Cerebellar nuclear complex (tissue), 1 donor: ENCODE data around the gene F8.
"Not testable (repeated sequence)": the region's sequence is repeated elsewhere in the genome, so short reads cannot be mapped to it uniquely, and the experiment has no call there.

Experiments
- DNase-seq, 2 experiments: peaks; one replicate each; lab custom pipeline; 2025; lab: John Stamatoyannopoulos, UW

The F8 gene

GRCh38 chrX:155028877-155029291, 6.4 kb upstream of the F8 start:
- no peak for DNase-seq

- no peak for DNase-seq
Measured at GRCh38 chrX:155028129-155028528, 5.6 kb upstream of the F8 start.

GRCh38 chrX:155027509-155028066, 5.1 kb upstream of the F8 start:
- no peak for DNase-seq

- peak in 1 of 2 experiments; percentile 47 for DNase-seq
Measured at GRCh38 chrX:155026727-155027508, 4.4 kb upstream of the F8 start, which contains the start of gene FUNDC2. TSS of gene FUNDC2 (plus strand) at chrX:155026844. CDS start at chrX:155026939, 95 bp downstream.

DNA sequence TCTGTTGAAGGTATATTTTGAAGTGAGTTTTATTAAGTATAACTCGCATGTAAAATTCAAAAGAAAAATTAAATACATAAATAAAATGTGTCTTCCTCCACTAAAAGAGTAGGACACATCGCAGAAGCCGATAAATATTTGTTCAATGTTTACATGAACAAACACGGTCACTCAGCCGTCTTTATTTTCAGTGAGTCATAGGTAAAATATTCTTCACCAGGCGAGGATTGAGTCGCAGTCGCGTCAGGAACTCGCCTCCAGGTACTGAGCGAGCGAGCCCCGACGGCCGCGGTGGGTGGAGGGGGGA, 3.9 kb upstream of the F8 start:
- DNase-seq, result no peak

DNA sequence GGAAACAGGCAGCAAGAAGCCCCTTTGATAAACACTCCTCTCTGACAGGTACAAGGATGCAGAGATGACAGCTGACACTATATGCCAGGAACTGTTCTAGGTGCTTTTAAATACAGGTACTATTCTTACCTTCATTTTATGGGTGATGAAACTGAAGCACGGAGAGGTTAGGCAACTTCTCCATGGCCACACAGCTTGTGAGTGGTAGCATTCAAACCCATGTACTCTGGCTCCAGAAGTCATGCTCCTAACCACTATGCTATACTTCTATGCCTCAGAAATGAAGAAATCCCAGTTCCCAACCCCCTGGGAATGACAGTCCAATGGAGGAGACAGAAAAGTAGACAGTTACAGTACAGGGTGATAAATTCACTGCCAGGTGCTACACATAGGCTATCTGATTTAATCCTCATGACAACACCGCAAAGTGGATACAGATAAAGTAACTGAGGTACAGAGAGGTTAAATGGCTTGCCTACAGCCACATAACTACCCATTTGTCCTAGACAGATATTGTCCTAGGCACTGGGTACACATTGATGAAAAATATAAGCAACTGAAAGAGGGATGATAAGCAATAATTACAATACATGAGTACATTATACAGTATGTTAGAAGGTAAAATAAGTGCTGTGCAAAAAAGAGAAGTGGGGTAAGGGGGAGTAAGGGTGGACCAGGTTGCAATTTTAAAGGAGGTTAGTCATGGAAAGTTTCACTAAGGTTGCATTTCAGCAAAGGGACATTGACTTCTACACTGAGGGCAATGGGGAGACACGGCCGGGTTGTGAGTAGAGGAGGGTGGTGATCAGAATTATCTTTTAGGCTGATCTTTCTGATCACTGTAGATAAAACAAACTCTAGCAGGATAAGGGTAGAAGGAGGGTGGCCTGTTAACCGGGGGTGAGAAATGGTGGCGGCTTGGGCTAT, 1.6 kb upstream of the F8 start:
- DNase-seq, result no peak

DNA sequence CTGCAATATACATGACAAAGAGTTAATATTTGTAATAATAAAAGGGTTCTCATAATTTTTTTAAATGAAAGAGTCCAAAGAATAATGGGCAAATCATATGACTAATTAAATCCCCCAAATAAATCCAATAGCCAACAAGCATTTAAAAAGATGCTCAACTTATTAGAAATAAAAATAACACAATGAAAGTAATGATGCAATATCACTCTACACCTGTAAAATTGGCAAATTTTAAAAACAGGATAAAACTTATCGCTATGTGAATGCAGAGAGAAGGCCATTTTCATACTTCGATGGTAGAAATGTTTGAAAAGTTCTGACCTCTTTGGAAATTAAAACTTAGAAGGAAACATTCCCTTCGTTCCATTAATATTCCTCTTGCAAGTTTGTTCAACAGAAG, 1.9 kb downstream of the F8 start:
- DNase-seq, result no peak

- DNase-seq, result no peak
Measured at GRCh38 chrX:155009994-155010472, 12.5 kb downstream of the F8 start.

DNA sequence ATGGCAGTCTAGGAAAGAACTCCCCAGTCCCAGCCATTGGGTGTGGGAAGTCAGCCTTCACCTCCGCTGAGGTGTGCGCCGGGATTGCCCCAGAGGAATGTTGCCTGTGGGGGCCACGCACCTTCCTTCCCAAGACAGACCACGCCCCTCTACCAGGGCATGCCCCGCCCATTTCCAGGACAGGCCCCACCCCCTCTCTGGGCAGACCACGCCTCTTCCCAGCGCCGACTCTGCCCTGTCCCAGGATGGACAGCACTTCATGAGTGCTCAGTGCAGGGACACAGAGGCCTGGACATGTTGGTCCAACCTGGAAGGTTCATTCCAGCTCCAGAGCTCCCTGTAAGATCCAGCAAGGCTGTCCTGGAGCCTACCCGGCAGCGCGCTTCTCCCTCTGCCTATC, 13.9 kb downstream of the F8 start:
- DNase-seq, result not testable (repeated sequence)

DNA sequence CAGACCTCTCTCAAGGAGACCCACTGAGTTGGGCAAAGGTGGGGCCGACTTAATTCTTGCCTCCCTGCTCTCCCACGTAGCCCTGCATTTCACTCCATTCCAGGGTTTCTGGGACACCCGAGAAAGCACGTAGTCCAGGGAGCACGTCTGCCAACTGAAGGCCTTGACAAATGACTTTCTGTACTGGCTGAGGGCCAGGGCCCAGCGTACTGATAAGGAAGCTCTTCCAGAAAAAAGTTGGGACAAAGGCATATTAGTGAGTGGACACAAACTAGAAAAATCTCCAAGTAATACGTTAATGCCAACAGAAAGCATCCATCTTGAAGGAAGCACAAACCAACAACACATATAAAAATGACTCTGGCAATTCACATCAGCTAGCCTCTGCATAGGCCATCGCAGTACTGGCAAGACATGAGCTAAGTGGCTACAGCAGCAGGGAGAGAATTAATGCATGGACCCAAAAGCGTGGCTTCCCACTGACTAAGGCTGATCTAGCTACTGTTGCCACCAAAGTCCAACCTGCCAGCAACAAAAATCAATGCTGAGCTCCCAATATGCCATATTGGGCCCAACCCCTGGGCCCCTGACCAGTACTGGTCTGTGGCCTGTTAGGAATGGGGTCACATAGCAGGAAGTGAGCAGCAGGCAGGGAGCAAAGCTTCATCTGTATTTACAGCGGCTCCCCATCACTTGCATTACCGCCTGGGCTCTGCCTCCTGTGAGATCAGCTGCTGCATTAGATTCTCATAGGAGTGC, 15.4 kb downstream of the F8 start:
- not testable (repeated sequence) for DNase-seq

- not testable (repeated sequence) for DNase-seq
Measured at GRCh38 chrX:155006379-155006778, 16.1 kb downstream of the F8 start.

DNA sequence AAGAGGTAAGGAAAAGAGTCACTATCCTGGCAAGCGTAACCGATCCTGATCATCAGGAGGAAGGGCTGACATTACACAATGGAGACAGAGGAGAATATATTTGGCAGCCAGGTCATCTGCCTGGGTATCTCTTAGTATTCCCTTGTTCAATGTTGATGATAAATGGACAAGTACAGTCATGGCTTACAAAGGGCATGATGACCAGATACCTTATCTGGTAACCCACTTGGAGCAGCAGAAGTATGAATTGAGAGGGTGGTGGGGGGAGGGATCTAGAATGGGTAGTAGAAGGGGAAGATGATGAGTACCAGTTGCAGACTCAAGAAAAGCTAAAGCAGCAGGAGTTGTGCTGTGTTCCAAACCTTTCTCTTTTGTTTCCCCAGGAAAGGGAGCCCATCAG, 17.3 kb downstream of the F8 start:
- DNase-seq, result no peak

- DNase-seq, result no peak
Measured at GRCh38 chrX:155001873-155002272, 20.6 kb downstream of the F8 start.

DNA sequence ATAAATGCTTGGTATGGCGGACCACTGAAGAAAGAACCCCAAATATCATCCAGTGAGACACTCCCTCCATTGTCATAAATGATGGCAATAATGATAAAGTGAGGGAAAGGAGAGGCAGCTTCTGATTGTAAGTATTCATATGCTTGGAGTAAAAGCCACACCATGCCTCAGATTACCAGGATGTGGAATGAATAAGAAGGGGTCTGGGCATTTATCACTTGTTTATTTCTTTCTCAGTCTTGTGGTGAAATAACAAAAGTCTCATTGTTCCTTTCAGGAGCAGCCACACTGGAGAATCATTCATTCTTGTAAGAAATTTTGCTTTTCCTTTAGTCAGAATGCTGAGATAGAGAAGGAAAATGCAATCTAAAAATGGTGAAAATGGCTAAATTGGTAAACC, 21.7 kb downstream of the F8 start:
- no peak for DNase-seq

DNA sequence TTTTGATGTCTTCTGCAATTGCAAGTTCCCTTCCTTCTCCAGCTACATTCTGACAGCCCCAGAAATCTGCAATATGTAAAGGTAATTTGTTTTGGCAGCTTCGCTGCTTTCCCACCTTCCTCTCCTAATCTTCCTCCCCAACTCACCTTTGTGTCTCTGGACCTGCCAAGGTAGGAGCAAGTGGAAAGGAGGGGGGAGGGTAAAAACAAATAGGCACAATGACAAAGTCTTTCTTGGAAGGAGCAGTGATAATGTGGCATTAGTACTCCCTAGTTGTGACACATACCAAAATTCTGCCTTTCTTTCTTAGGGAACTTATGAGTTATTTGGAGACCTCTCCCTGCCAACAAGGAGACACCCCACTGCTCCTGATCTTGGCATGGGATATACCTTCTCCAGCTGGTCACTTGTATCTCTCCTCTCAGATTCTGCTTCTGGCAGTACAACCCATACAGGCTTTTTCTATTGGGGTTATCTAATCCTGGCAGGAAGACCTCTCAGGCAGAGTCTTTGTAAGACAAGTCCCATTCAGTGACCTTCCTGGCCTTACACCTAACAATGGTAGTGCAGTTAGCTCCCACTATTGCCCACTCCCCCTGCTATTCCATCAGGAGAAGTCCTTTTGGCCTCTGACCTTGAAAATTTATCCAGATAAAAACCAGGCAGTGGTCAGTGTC, 24.2 kb downstream of the F8 start:
- DNase-seq, result no peak

- no peak for DNase-seq
Measured at GRCh38 chrX:154991476-154991875, 31.0 kb downstream of the F8 start.

GRCh38 chrX:154991039-154991438, 31.5 kb downstream of the F8 start:
- no peak for DNase-seq

- no peak for DNase-seq
Measured at GRCh38 chrX:154990496-154990895, 32.0 kb downstream of the F8 start.

DNA sequence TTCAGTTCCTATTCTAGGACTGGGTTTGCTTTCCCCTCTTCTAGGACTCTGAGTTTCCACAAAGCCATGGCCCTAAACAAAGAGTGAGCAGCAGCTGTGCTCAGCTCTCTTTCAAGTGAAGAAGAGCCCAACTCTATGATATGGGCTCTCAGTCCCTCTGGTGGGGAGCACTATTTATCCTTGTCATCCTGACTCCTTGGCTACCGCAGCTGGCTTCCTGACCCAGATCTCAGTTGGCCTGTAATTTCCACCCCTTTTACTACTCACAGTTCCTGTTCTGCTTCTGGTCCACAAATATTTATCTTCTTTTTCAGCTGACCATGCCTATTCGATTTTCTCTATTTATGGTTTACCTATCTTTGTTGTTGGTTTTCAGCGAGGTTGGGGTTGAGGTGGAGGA, 33.8 kb downstream of the F8 start:
- DNase-seq, result no peak

- no peak for DNase-seq
Measured at GRCh38 chrX:154987940-154988339, 34.6 kb downstream of the F8 start.

DNA sequence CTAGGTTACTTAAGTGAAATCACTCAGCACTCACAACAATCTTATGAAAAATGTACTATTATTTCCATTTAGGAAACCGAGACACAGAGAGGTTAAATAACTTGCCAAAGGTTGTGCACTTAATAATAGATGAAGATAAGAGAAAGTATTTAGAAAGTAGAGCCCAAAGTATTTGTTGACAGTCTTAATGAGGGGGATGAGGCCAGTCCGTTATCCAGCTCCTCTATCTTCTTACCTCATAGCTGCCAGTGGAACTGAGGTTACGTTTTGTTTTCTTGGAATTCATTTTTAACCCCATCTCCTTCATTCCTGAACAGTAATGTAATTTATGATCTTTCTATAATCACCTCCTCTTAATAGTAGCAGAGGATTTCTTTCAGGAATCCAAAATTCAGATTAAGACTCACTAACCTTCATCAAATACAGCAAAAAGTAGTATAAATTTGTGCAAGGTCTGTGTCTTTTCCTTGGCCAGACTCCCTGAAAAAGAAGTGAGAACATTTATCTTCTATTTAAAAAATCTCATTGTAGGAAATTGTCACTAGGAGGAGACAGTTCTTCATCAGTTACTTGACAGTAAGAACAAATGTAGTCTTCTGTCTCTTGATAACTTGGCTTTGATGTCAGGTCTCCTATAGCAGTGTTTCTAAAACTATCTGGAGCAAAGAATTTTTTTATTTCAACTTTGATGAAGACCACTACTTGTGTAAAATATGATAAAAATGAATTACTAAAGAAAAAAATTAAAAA, 35.5 kb downstream of the F8 start:
- DNase-seq, result no peak
